HepG2 (cell line): Measurements from ENCODE around the gene SLC16A6. TPM values are rescaled to one million over a fixed set of nuclear protein-coding genes. Genes with fewer than 3 reads are reported as not detected.

Experiments used
- ATAC-seq: fragments of 200-7000 bp; cut with Tn5 transposase; 3 replicates; pipeline ENCODE4 v1.9.1; 2020; ENCODE audit warnings: mild to moderate bottlenecking, moderate library complexity
- BruUV-seq: library from RNA; stranded (reverse); fragments of 400-500 nt; replicated peaks from 2 replicates; lab custom pipeline; 2021; lab: Mats Ljungman, UMichigan
- CTCF ChIA-PET: fragments of 300-600 bp; formaldehyde crosslinking; extraction: SDS; loops from one replicate; lab custom pipeline; 2021; ENCODE audit warnings: low total read pairs, inconsistent platforms, low intra/inter-chr PET ratio; lab: Yijun Ruan, JAX
- POLR2A ChIA-PET: fragments of 350-600 bp; sonication (Branson Sonifier 250); formaldehyde crosslinking; loops from one replicate; lab custom pipeline; 2020; ENCODE audit warnings: antibody characterized with exemption, inconsistent platforms; lab: Yijun Ruan, JAX
- DNase-seq: peaks from one replicate; pipeline ENCODE4 v3.0.0-alpha.2; 2015; ENCODE audit warnings: low spot score
- FAIRE-seq: peaks from 3 replicates; lab custom pipeline; 2011; peaks lifted over from hg19 to GRCh38; lab: Jason Lieb, UNC
- H2AFZ ChIP-seq: one replicate; pipeline ENCODE4 v1.6.1; 2011; ENCODE audit warnings: low read length, inconsistent platforms
- H3K27ac ChIP-seq: fragments of 300-600 bp; 3 replicates; pipeline ENCODE4 v1.8.0; 2011; ENCODE audit warnings: mixed run types, mild to moderate bottlenecking, mixed read lengths, low read length, inconsistent platforms; ENCODE audit not compliant: insufficient read depth; ENCODE audit errors: extremely low read length
- H3K27me3 ChIP-seq, 2 experiments: fragments of 200-600 bp in 1 of 2; 2 replicates in 1 of 2; 3 replicates in 1 of 2; pipeline versions ENCODE4 v1.6.0 to v1.8.0; 2011; ENCODE audit warnings: low read length in 2 of 2, mild to moderate bottlenecking in 2 of 2, moderate library complexity in 2 of 2, inconsistent platforms in 1 of 2; ENCODE audit not compliant: insufficient read depth in 2 of 2, control insufficient read depth in 1 of 2
- H3K36me3 ChIP-seq, 2 experiments: fragments of 200-600 bp in 1 of 2; replicated peaks in 1 of 2; 2 replicates in 1 of 2; 3 replicates in 1 of 2; pipeline versions ENCODE4 v1.5.1 to v1.8.0; 2011; ENCODE audit warnings: low read length in 2 of 2, inconsistent platforms in 1 of 2; ENCODE audit not compliant: insufficient read depth in 2 of 2, control insufficient read depth in 1 of 2
- H3K4me1 ChIP-seq: 2 replicates; pipeline ENCODE4 v1.5.1; 2012; ENCODE audit warnings: low read length, inconsistent platforms; ENCODE audit not compliant: insufficient read depth
- H3K4me2 ChIP-seq: 2 replicates; pipeline ENCODE4 v1.6.0; 2011; ENCODE audit warnings: low read depth, low read length, inconsistent platforms
- H3K4me3 ChIP-seq, 3 experiments: fragments of 200-600 bp in 1 of 3; sonication (generic), shearing (Covaris generic) in 1 of 3; replicated peaks in 1 of 3; 2 replicates each; pipeline ENCODE4 v1.5.1; 2011 to 2016; ENCODE audit warnings: low read length in 3 of 3, inconsistent platforms in 2 of 3, low read depth in 2 of 3, mild to moderate bottlenecking in 2 of 3, control low read depth in 1 of 3, mixed read lengths in 1 of 3; ENCODE audit not compliant: insufficient read depth in 1 of 3
- H3K79me2 ChIP-seq: one replicate; pipeline ENCODE4 v1.6.1; 2011; ENCODE audit warnings: low read length, inconsistent platforms; ENCODE audit not compliant: insufficient read depth
- H3K9ac ChIP-seq: 2 replicates; pipeline ENCODE4 v1.6.0; 2011; ENCODE audit warnings: mild to moderate bottlenecking, low read depth, low read length, inconsistent platforms; ENCODE audit not compliant: insufficient read depth
- H3K9me3 ChIP-seq: 2 replicates; pipeline ENCODE4 v1.5.1; 2012; ENCODE audit warnings: mild to moderate bottlenecking, low read length
- H4K20me1 ChIP-seq: 2 replicates; pipeline ENCODE4 v1.6.0; 2011; ENCODE audit warnings: inconsistent platforms, mild to moderate bottlenecking, low read length, moderate library complexity; ENCODE audit not compliant: insufficient read depth
- ARID2 ChIP-seq: sonication (generic); formaldehyde crosslinking; IDR thresholded peaks from 2 replicates; pipeline ENCODE4 v1.8.1; 2022; ENCODE audit warnings: mild to moderate bottlenecking, missing genetic modification reagents, borderline replicate concordance
- BCL6 ChIP-seq: IDR thresholded peaks from 2 replicates; pipeline ENCODE4 v1.6.1; 2016; ENCODE audit warnings: missing genetic modification reagents, missing compliant biosample characterization
- CHD4 ChIP-seq: fragments of 200-600 bp; sonication (generic); IDR thresholded peaks from 2 replicates; pipeline ENCODE4 v1.7.0; 2017; ENCODE audit warnings: mild to moderate bottlenecking, low read length, borderline replicate concordance
- EED ChIP-seq: sonication (generic); formaldehyde crosslinking; IDR thresholded peaks from 2 replicates; pipeline ENCODE4 v1.5.0; 2020; ENCODE audit warnings: mild to moderate bottlenecking, missing genetic modification reagents
- ELF1 ChIP-seq: sonication (generic); formaldehyde crosslinking; IDR thresholded peaks from 2 replicates; pipeline ENCODE4 v1.4.0; 2020; ENCODE audit warnings: missing genetic modification reagents
- MLLT10 ChIP-seq: sonication (generic); formaldehyde crosslinking; IDR thresholded peaks from 2 replicates; pipeline ENCODE4 v1.4.0; 2020; ENCODE audit warnings: missing genetic modification reagents
- SIN3B ChIP-seq: fragments of 150-350 bp; IDR thresholded peaks from 2 replicates; pipeline ENCODE4 v1.6.1; 2014; ENCODE audit warnings: low read length
- SRF ChIP-seq: IDR thresholded peaks from 2 replicates; pipeline ENCODE4 v1.6.1; 2011; ENCODE audit warnings: mild to moderate bottlenecking, low read depth, low read length, moderate library complexity
- SUZ12 ChIP-seq: fragments of 150-350 bp; IDR thresholded peaks from 2 replicates; pipeline ENCODE4 v1.6.1; 2014; ENCODE audit warnings: low read depth, low read length
- XBP1 ChIP-seq: sonication (generic); formaldehyde crosslinking; IDR thresholded peaks from 2 replicates; pipeline ENCODE4 v1.5.0; 2020; ENCODE audit warnings: missing genetic modification reagents
- WGBS: methylation state at CpG from one replicate; pipeline ENCODE4 v1.1.6; 2017; ENCODE audit warnings: low lambda C conversion rate; 5-methylcytosine and 5-hydroxymethylcytosine counted together
- in situ Hi-C: cut with HindIII; loops from 2 replicates; pipeline ENCODE4 v1.10.0; 2017; ENCODE audit warnings: low pct_unique_long_range_greater_than_20kb; ENCODE audit not compliant: extremely low pct_ligation_motif_present
- intact Hi-C: fragments of 100-400 bp; cut with micrococcal nuclease; formaldehyde crosslinking; loops from one replicate; pipeline ENCODE4 v1.10.0; 2022; ENCODE audit not compliant: unreplicated experiment
- polyA plus RNA-seq, 8 experiments: library from polyadenylated mRNA; depleted of rRNA in 3 of 8; stranded (reverse) in 7 of 8; unstranded in 1 of 8; fragments of >200 nt; fragmentation: Illumina TruSeq in 4 of 8; extraction: Trizol in 4 of 8; gene quantifications; 2 replicates each; pipeline versions ENCODE4 v1.2.1 to v1.2.3, GENCODE V29; 2011 to 2016; ENCODE audit warnings: low read depth in 4 of 8, missing spikeins in 1 of 8, mixed read lengths in 1 of 8; ENCODE audit not compliant: insufficient read depth in 1 of 8
- total RNA-seq, 5 experiments: library from RNA; depleted of rRNA; stranded (reverse); fragments of >200 nt; fragmentation: Illumina TruSeq; extraction: Trizol; gene quantifications; 2 replicates each; pipeline ENCODE4 v1.2.3, GENCODE V29; 2016; ENCODE audit warnings: low read depth in 1 of 5
- TF ChIP-seq, protein P1 (sequence below): sonication (generic); formaldehyde crosslinking; IDR thresholded peaks from 2 replicates; pipeline ENCODE4 v1.8.0; 2023; ENCODE audit warnings: mild to moderate bottlenecking, missing genetic modification reagents
- TF ChIP-seq, protein P2 (sequence below): IDR thresholded peaks from 2 replicates; pipeline ENCODE4 v1.6.1; 2016; ENCODE audit warnings: missing genetic modification reagents, missing compliant biosample characterization
- TF ChIP-seq, protein P3 (sequence below): sonication (generic); formaldehyde crosslinking; IDR thresholded peaks from 2 replicates; pipeline ENCODE4 v1.9.0; 2021; ENCODE audit warnings: mild to moderate bottlenecking, missing genetic modification reagents

The SLC16A6 gene
- total and polyA plus RNA-seq, 2 of the 13 experiments (the other 11 are each of a cell fraction or from before 2014, with no cell fraction given): 1.1 to 44.7 TPM

GRCh38 chr17:68329331-68329730 lies 38.4 kb upstream of the SLC16A6 start:
- WGBS: 86% methylated on average over 6 of the region's 7 CpGs
- Histone ChIP-seq H4K20me1 (no peaks in the 10 kb centered on the region), H3K4me1 (no peaks in the 10 kb centered on the region), H3K36me3 (no peaks in the 10 kb centered on the region), H3K9me3 (peaks cover 7% of the 10 kb centered on the region; the same call in 1 of the 2 replicates), H3K27me3 (no peaks in the 10 kb centered on the region), H3K4me3 (no peak overlapping the region), H3K9ac (no peak overlapping the region), H3K4me2 (no peak overlapping the region), H3K79me2 (no peaks in the 10 kb centered on the region), H2AFZ (no peak overlapping the region), H3K27ac (no peak overlapping the region)
- TF ChIP-seq SUZ12: no peak
- TF ChIP-seq, protein P1, sequence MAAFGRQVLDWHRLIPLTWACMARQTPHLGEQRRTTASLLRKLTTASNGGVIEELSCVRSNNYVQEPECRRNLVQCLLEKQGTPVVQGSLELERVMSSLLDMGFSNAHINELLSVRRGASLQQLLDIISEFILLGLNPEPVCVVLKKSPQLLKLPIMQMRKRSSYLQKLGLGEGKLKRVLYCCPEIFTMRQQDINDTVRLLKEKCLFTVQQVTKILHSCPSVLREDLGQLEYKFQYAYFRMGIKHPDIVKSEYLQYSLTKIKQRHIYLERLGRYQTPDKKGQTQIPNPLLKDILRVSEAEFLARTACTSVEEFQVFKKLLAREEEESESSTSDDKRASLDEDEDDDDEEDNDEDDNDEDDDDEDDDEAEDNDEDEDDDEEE (CRISPR knock-in tag): no peak
- TF ChIP-seq ELF1: no peak
- no peak for TF ChIP-seq SRF
- no peak for TF ChIP-seq XBP1
- no peak for TF ChIP-seq SIN3B
- ChIA-PET POLR2A (interaction anchor here (1.4 kb wide), 1 partner anchor 127 kb away, joined by 3 read pairs; no protein-coding TSS in a partner anchor), CTCF (no interaction called here)
- no peak for DNase-seq
- intact Hi-C loops: no loop called here
- ATAC-seq: no peak; the same call in 1 of the 3 replicates
- in situ Hi-C loops: no loop called here
- no peak for FAIRE-seq
- no TSS peak for BruUV-seq

- Histone ChIP-seq H3K79me2 (no peaks in the 10 kb centered on the region), H3K4me3 (no peak overlapping the region), H4K20me1 (no peaks in the 10 kb centered on the region), H3K27ac (no peak overlapping the region), H3K27me3 (no peaks in the 10 kb centered on the region), H3K36me3 (no peaks in the 10 kb centered on the region), H2AFZ (no peak overlapping the region), H3K4me1 (no peaks in the 10 kb centered on the region), H3K9me3 (peaks cover 7% of the 10 kb centered on the region; the same call in 1 of the 2 replicates), H3K9ac (no peak overlapping the region), H3K4me2 (no peak overlapping the region)
- FAIRE-seq (no peak), ATAC-seq (no peak; the same call in 2 of the 3 replicates), DNase-seq (no peak)
- CTCF ChIA-PET: no interaction called here
- intact Hi-C loops: no loop called here
- POLR2A ChIA-PET: interaction anchor here (1.2 kb wide), 1 partner anchor 55 kb away, joined by 4 read pairs; no protein-coding TSS in a partner anchor
- 62% methylated on average over 4 of the region's 4 CpGs for WGBS
- no TSS peak for BruUV-seq
- in situ Hi-C loops: no loop called here
- TF ChIP-seq BCL6 (no peak), CHD4 (no peak), ARID2 (CRISPR knock-in tag) (no peak), EED (CRISPR knock-in tag) (no peak), MLLT10 (CRISPR knock-in tag) (no peak)
- TF ChIP-seq, protein P2, sequence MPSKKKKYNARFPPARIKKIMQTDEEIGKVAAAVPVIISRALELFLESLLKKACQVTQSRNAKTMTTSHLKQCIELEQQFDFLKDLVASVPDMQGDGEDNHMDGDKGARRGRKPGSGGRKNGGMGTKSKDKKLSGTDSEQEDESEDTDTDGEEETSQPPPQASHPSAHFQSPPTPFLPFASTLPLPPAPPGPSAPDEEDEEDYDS (CRISPR knock-in tag): no peak
- TF ChIP-seq, protein P3, sequence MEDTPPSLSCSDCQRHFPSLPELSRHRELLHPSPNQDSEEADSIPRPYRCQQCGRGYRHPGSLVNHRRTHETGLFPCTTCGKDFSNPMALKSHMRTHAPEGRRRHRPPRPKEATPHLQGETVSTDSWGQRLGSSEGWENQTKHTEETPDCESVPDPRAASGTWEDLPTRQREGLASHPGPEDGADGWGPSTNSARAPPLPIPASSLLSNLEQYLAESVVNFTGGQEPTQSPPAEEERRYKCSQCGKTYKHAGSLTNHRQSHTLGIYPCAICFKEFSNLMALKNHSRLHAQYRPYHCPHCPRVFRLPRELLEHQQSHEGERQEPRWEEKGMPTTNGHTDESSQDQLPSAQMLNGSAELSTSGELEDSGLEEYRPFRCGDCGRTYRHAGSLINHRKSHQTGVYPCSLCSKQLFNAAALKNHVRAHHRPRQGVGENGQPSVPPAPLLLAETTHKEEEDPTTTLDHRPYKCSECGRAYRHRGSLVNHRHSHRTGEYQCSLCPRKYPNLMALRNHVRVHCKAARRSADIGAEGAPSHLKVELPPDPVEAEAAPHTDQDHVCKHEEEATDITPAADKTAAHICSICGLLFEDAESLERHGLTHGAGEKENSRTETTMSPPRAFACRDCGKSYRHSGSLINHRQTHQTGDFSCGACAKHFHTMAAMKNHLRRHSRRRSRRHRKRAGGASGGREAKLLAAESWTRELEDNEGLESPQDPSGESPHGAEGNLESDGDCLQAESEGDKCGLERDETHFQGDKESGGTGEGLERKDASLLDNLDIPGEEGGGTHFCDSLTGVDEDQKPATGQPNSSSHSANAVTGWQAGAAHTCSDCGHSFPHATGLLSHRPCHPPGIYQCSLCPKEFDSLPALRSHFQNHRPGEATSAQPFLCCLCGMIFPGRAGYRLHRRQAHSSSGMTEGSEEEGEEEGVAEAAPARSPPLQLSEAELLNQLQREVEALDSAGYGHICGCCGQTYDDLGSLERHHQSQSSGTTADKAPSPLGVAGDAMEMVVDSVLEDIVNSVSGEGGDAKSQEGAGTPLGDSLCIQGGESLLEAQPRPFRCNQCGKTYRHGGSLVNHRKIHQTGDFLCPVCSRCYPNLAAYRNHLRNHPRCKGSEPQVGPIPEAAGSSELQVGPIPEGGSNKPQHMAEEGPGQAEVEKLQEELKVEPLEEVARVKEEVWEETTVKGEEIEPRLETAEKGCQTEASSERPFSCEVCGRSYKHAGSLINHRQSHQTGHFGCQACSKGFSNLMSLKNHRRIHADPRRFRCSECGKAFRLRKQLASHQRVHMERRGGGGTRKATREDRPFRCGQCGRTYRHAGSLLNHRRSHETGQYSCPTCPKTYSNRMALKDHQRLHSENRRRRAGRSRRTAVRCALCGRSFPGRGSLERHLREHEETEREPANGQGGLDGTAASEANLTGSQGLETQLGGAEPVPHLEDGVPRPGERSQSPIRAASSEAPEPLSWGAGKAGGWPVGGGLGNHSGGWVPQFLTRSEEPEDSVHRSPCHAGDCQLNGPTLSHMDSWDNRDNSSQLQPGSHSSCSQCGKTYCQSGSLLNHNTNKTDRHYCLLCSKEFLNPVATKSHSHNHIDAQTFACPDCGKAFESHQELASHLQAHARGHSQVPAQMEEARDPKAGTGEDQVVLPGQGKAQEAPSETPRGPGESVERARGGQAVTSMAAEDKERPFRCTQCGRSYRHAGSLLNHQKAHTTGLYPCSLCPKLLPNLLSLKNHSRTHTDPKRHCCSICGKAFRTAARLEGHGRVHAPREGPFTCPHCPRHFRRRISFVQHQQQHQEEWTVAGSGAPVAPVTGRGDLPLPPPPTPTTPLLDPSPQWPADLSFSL: no peak
Observed at GRCh38 chr17:68328676-68329075, 37.7 kb upstream of the SLC16A6 start.
